Measurements from ENCODE around the gene PRSS27. TPM values are rescaled to one million over a fixed set of nuclear protein-coding genes. Genes with fewer than 3 reads are reported as not detected.

Gene PRSS27
- polyA plus RNA-seq, 1 of the 3 experiments (the other 2 are of a cell fraction): 7.7 TPM

- CTCF ChIA-PET: interaction anchor here (0.9 to 3.2 kb wide), 3 partner anchors 11 to 176 kb away, joined by 3 to 12 read pairs (median 4); no protein-coding TSS in a partner anchor
- peak overlapping the region; percentile 99 to 100 for H3K27ac ChIP-seq (ENCODE audit: low read depth in 2 of 2, low read length in 1 of 2)
- H3K4me1 ChIP-seq (ENCODE audit: control insufficient read depth in 1 of 2, insufficient read depth in 2 of 2, low read depth in 1 of 2, low read length in 1 of 2): peaks cover 12 to 20% of the 10 kb centered on the region in 2 experiments; a peak in 3 of 4 replicates
- peak overlapping the region; percentile 86 for H2AFZ ChIP-seq (ENCODE audit: low read depth)
- H3K9me3 ChIP-seq: no peaks in the 10 kb centered on the region
- peak; percentile 89 for DNase-seq
- peaks cover 37% of the 10 kb centered on the region for H4K20me1 ChIP-seq (ENCODE audit: insufficient read depth)
- H3K4me2 ChIP-seq: peak overlapping the region; percentile 81; the same call in 1 of the 2 replicates
- TF ChIP-seq EP300 (IDR thresholded peaks at IDR 0.05; ENCODE audit: borderline replicate concordance in 1 of 2, low read depth in 1 of 2, low read length in 1 of 2): no peak
- TF ChIP-seq ZBTB33 (IDR thresholded peaks at IDR 0.05; ENCODE audit: borderline replicate concordance, low read depth): no peak
- no peak for TF ChIP-seq CHD2 (IDR thresholded peaks at IDR 0.05; ENCODE audit: low read length, partially characterized antibody)
- TF ChIP-seq RFX5 (IDR thresholded peaks at IDR 0.05; ENCODE audit: low read length): no peak
- TF ChIP-seq TEAD4 (IDR thresholded peaks at IDR 0.05; ENCODE audit: borderline replicate concordance, insufficient read depth): no peak
- TF ChIP-seq MEF2A (IDR thresholded peaks at IDR 0.05; ENCODE audit: borderline replicate concordance, low read depth): no peak
- no peak for TF ChIP-seq NRF1 (IDR thresholded peaks at IDR 0.05; ENCODE audit: low read depth, low read length)
- no peak for TF ChIP-seq TAF1 (IDR thresholded peaks at IDR 0.05; ENCODE audit: borderline replicate concordance, low read depth, low read length)
- TF ChIP-seq REST (IDR thresholded peaks at IDR 0.05; ENCODE audit: low read depth, low read length): no peak
- TF ChIP-seq FOXJ3 (CRISPR knock-in tag; IDR thresholded peaks at IDR 0.05): no peak
- no peak for TF ChIP-seq USF2 (IDR thresholded peaks at IDR 0.05; ENCODE audit: borderline replicate concordance, low read depth, low read length)
- no peak for TF ChIP-seq RXRA (IDR thresholded peaks at IDR 0.05; ENCODE audit: borderline replicate concordance, low read depth)
- no peak for TF ChIP-seq ELF1 (IDR thresholded peaks at IDR 0.05)
- no peak for TF ChIP-seq CTCF (IDR thresholded peaks at IDR 0.05)
- TF ChIP-seq FOSL2 (IDR thresholded peaks at IDR 0.05; ENCODE audit: borderline replicate concordance, low read depth): no peak
- TF ChIP-seq TCF12 (IDR thresholded peaks at IDR 0.05): no peak
- no peak for TF ChIP-seq FOXM1 (IDR thresholded peaks at IDR 0.05; ENCODE audit: low read depth)
- TF ChIP-seq PBX3 (IDR thresholded peaks at IDR 0.05): no peak
- no peak for TF ChIP-seq SMC3 (IDR thresholded peaks at IDR 0.05; ENCODE audit: low read depth, low read length)
- TF ChIP-seq IRF3 (IDR thresholded peaks at IDR 0.05; ENCODE audit: low read depth, low read length): no peak
- H3K36me3 ChIP-seq (replicated peaks in 1 of 2; ENCODE audit: control insufficient read depth in 1 of 2, insufficient read depth in 2 of 2, low read length in 1 of 2): peaks cover 6 to 12% of the 10 kb centered on the region in 2 experiments
- H3F3A ChIP-seq (replicated peaks; ENCODE audit: insufficient read depth): peaks cover 3% of the 10 kb centered on the region
- WGBS (ENCODE audit: low lambda C conversion rate): 54% methylated on average over 19 of the region's 23 CpGs
- H3K4me3 ChIP-seq (ENCODE audit: low read depth in 2 of 2, low read length in 1 of 2): peak overlapping the region; percentile 76 to 98
- H3K79me2 ChIP-seq (ENCODE audit: insufficient read depth): peaks cover 48% of the 10 kb centered on the region
- H3K9me2 ChIP-seq: no peaks in the 10 kb centered on the region
- POLR2A ChIA-PET: interaction anchor here (0.5 to 1.8 kb wide), 5 partner anchors 10 to 130 kb away, joined by 3 to 5 read pairs (median 3); no protein-coding TSS in a partner anchor
- H3K9ac ChIP-seq: peak overlapping the region; percentile 94
- H3K27me3 ChIP-seq (ENCODE audit: insufficient read depth): no peaks in the 10 kb centered on the region
These were observed 31.6 kb upstream of the PRSS27 start for GRCh38 chr16:2751577-2752034.
